Measurements from ENCODE around the gene UFD1. TPM values are rescaled to one million over a fixed set of nuclear protein-coding genes. Genes with fewer than 3 reads are reported as not detected.

UFD1 gene
- total and polyA plus RNA-seq, 9 of the 15 experiments (the other 6 are each of a cell fraction or from before 2014, with no cell fraction given), result 238 to 645 (median 363) TPM

GRCh38 chr22:19479355-19480172 is 571 bp upstream of the UFD1 start, which contains the start of gene CDC45 (continued):
- TF ChIP-seq ZHX1 (conservative IDR thresholded peaks at IDR 0.05; ENCODE audit: low read length) (no peak), ZNF431 (CRISPR knock-in tag; IDR thresholded peaks at IDR 0.05) (no peak), HNRNPUL1 (IDR thresholded peaks at IDR 0.05; ENCODE audit: low read length) (no peak), E2F3 (CRISPR knock-in tag; IDR thresholded peaks at IDR 0.05) (peak; percentile 98), RCOR1 (IDR thresholded peaks at IDR 0.05; ENCODE audit: borderline replicate concordance in 1 of 2, low read depth in 2 of 2, low read length in 2 of 2) (peak; percentile 67 to 88), ILK (tag; IDR thresholded peaks at IDR 0.05; ENCODE audit: borderline replicate concordance, low read depth) (no peak; the same call in 1 of the 2 replicates), SRSF3 (IDR thresholded peaks at IDR 0.05; ENCODE audit: insufficient read depth, low read length) (no peak), ETS2 (tag; IDR thresholded peaks at IDR 0.05; ENCODE audit: borderline replicate concordance, poor library complexity, severe bottlenecking) (peak; percentile 13), RBFOX2 (IDR thresholded peaks at IDR 0.05; ENCODE audit: low read depth, low read length) (peak; percentile 97), ESRRA (IDR thresholded peaks at IDR 0.05; ENCODE audit: borderline replicate concordance, low read depth) (no peak), ATF6 (CRISPR knock-in tag; IDR thresholded peaks at IDR 0.05) (no peak), TFAP4 (CRISPR knock-in tag; IDR thresholded peaks at IDR 0.05; ENCODE audit: borderline replicate concordance) (no peak), ZFP91 (CRISPR knock-in tag; IDR thresholded peaks at IDR 0.05) (no peak), PTTG1 (tag; IDR thresholded peaks at IDR 0.05; ENCODE audit: low read depth) (peak; percentile 91), CREB3L1 (IDR thresholded peaks at IDR 0.05; ENCODE audit: borderline replicate concordance, low read depth) (no peak)
